Subcutaneous abdominal adipose tissue (tissue), 5 donors: ENCODE data around the gene PSMF1.

Experiments
- H3K27ac ChIP-seq: one replicate; pipeline ENCODE4 v1.7.0; 2013; ENCODE audit warnings: low read depth, mild to moderate bottlenecking, inconsistent platforms, low read length, moderate library complexity
- H3K27me3 ChIP-seq, 5 donors: one replicate each; pipeline ENCODE4 v1.7.0; 2013; ENCODE audit warnings: low read length in 5 of 5, inconsistent platforms in 1 of 5; ENCODE audit not compliant: control insufficient read depth in 5 of 5, insufficient read depth in 4 of 5
- H3K36me3 ChIP-seq, 5 donors: one replicate each; pipeline ENCODE4 v1.7.0; 2013; ENCODE audit warnings: low read length in 5 of 5; ENCODE audit not compliant: control insufficient read depth in 5 of 5, insufficient read depth in 5 of 5
- H3K4me1 ChIP-seq, 5 donors: one replicate each; pipeline ENCODE4 v1.7.0; 2013; ENCODE audit warnings: low read length in 5 of 5, mild to moderate bottlenecking in 3 of 5, moderate library complexity in 1 of 5; ENCODE audit not compliant: control insufficient read depth in 5 of 5, insufficient read depth in 5 of 5
- H3K4me3 ChIP-seq, 5 donors: one replicate each; pipeline ENCODE4 v1.7.0; 2013; ENCODE audit warnings: low read length in 5 of 5, low read depth in 1 of 5
- H3K9ac ChIP-seq, 5 donors: one replicate each; pipeline ENCODE4 v1.7.0; 2013; ENCODE audit warnings: low read length in 5 of 5, mild to moderate bottlenecking in 4 of 5, moderate library complexity in 3 of 5
- H3K9me3 ChIP-seq, 5 donors: one replicate each; pipeline ENCODE4 v1.7.0; 2013; ENCODE audit warnings: low read length in 5 of 5; ENCODE audit not compliant: control insufficient read depth in 5 of 5
- donor health status: healthy.
- donor health status: healthy.
- donor health status: healthy.
- donor health status: healthy.
- donor health status: healthy.

PSMF1 gene

DNA sequence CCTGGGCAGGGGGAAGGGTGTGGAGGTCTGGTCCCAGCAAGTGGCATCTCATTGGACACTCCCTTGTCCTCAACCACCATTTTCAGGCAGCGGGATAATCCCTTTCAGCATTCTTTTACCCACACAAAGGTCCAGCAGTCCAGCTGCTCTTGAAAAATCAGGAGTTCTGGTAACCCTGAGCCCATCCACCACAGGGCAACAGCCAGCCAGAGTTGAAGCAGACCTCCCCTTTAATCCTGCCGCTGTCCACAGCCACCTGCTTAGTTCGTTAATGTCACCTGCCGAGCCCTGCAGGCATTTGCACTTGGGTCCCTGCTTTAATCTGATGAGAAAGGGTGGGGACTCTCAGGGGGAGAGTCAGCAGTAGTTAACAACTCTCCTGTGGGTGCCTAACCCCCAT is 55.3 kb downstream of the PSMF1 start:
- Histone ChIP-seq H3K4me1 (no peaks in the 10 kb centered on the region), H3K4me3 (no peak overlapping the region), H3K9me3 (no peaks in the 10 kb centered on the region), H3K36me3 (peaks cover 1 to 82% (median 57%) of the 10 kb centered on the region in 5 donors), H3K27ac (no peak overlapping the region), H3K9ac (no peak overlapping the region), H3K27me3 (no peaks in the 10 kb centered on the region)

DNA sequence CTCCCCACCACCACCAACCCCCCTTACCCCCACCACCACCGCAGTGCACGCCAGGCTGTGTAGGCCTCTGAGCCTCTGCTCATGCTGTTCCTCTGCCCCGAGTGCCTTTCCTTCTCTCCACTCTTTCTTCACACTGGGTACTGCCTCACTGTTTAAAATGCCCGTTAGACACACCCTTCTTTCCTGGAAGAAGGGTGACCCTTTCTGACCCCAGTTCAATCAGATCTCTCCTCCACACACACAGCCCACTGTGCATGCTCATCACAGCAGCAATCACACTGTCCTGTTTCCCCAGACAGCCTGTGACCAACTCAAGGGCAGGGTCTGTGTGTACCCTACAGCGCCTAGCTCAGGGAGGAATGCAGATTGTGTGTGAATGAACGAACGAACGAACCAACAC is 56.4 kb downstream of the PSMF1 start:
- H3K4me3 ChIP-seq = no peak overlapping the region
- no peak overlapping the region for H3K9ac ChIP-seq
- H3K36me3 ChIP-seq = peaks cover 0 to 71% (median 46%) of the 10 kb centered on the region in 5 donors
- H3K9me3 ChIP-seq = no peaks in the 10 kb centered on the region
- no peaks in the 10 kb centered on the region for H3K27me3 ChIP-seq
- H3K4me1 ChIP-seq = no peaks in the 10 kb centered on the region
- no peak overlapping the region for H3K27ac ChIP-seq

- no peak overlapping the region for H3K27ac ChIP-seq
- H3K36me3 ChIP-seq = peaks cover 0 to 54% (median 31%) of the 10 kb centered on the region in 5 donors
- H3K9me3 ChIP-seq = no peaks in the 10 kb centered on the region
- peaks cover 0 to 7% (median 0%) of the 10 kb centered on the region in 5 donors for H3K4me1 ChIP-seq
- no peak overlapping the region for H3K4me3 ChIP-seq
- no peak overlapping the region for H3K9ac ChIP-seq
- no peaks in the 10 kb centered on the region for H3K27me3 ChIP-seq
Observed at GRCh38 chr20:1177680-1178079, 59.3 kb downstream of the PSMF1 start.

DNA sequence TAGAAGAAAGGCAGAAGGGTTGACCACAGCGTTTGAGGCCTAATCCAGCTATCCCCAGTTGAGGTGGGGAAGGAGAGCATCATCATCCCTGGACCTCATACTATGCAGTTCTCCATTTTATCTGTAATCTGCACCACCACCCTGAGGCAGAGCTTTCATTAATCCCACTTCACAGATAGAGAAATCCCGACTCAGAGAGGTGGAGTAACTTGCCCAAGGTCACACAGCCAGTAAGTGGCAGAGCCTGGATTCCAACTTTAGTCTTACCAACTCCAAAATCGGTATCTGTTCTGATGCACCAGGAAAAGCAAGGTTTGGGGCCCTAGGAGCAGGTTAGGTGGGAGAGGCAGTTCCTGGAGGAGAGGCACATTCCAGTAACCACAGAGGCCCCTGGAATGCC is 59.7 kb downstream of the PSMF1 start:
- Histone ChIP-seq H3K9ac (no peak overlapping the region), H3K4me3 (no peak overlapping the region), H3K36me3 (peaks cover 0 to 49% (median 27%) of the 10 kb centered on the region in 5 donors), H3K27ac (no peak overlapping the region), H3K4me1 (peaks cover 0 to 7% (median 0%) of the 10 kb centered on the region in 5 donors), H3K27me3 (peaks cover 0 to 3% (median 0%) of the 10 kb centered on the region in 5 donors), H3K9me3 (no peaks in the 10 kb centered on the region)

- Histone ChIP-seq H3K9ac (no peak overlapping the region), H3K4me3 (no peak overlapping the region), H3K4me1 (peaks cover 0 to 7% (median 0%) of the 10 kb centered on the region in 5 donors), H3K36me3 (peaks cover 0 to 44% (median 26%) of the 10 kb centered on the region in 5 donors), H3K27me3 (peaks cover 0 to 4% (median 2%) of the 10 kb centered on the region in 5 donors), H3K27ac (no peak overlapping the region), H3K9me3 (no peaks in the 10 kb centered on the region)
Observed at GRCh38 chr20:1178623-1179022, 60.2 kb downstream of the PSMF1 start.

GRCh38 chr20:1180949-1181348 is 62.5 kb downstream of the PSMF1 start:
- peaks cover 2 to 18% (median 9%) of the 10 kb centered on the region in 5 donors for H3K4me1 ChIP-seq
- H3K27me3 ChIP-seq = peaks cover 7 to 20% (median 15%) of the 10 kb centered on the region in 5 donors
- no peak overlapping the region for H3K27ac ChIP-seq

DNA sequence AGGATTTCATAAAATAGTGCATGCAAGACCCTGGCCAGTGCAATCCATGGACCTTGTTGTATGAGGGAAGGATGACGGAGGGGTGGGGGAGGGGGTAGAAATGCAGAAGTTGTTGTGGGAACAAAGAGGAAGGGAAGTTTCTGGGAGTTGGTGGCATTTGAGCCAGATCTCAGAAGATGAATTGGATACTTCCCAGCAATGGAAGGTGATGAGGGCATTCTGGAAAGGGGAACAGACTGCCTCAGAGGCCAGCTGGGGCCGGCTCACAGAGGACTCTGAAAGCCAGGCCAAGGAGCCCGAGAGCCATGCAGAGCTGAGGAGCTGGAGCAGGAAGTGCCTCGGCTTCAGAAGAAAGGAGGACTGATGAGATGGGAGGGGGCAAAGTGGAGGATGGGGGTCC is 63.7 kb downstream of the PSMF1 start:
- Histone ChIP-seq H3K4me1 (peaks cover 3 to 20% (median 12%) of the 10 kb centered on the region in 5 donors), H3K9me3 (no peaks in the 10 kb centered on the region), H3K36me3 (peaks cover 0 to 11% (median 9%) of the 10 kb centered on the region in 5 donors), H3K27ac (no peak overlapping the region), H3K27me3 (peaks cover 12 to 26% (median 15%) of the 10 kb centered on the region in 5 donors), H3K4me3 (no peak overlapping the region), H3K9ac (no peak overlapping the region)

More at GRCh38 chr20:1180949-1181348, 62.5 kb downstream of the PSMF1 start:
- Histone ChIP-seq H3K9me3 (no peaks in the 10 kb centered on the region), H3K9ac (no peak overlapping the region), H3K4me3 (no peak overlapping the region), H3K36me3 (peaks cover 0 to 22% (median 16%) of the 10 kb centered on the region in 5 donors)

GRCh38 chr20:1183153-1183552 is 64.8 kb downstream of the PSMF1 start:
- Histone ChIP-seq H3K27ac (no peak overlapping the region), H3K9me3 (no peaks in the 10 kb centered on the region), H3K4me1 (peaks cover 3 to 20% (median 12%) of the 10 kb centered on the region in 5 donors), H3K4me3 (no peak overlapping the region), H3K9ac (no peak overlapping the region), H3K36me3 (peaks cover 0 to 8% (median 6%) of the 10 kb centered on the region in 5 donors), H3K27me3 (peaks cover 12 to 26% (median 15%) of the 10 kb centered on the region in 5 donors)

DNA sequence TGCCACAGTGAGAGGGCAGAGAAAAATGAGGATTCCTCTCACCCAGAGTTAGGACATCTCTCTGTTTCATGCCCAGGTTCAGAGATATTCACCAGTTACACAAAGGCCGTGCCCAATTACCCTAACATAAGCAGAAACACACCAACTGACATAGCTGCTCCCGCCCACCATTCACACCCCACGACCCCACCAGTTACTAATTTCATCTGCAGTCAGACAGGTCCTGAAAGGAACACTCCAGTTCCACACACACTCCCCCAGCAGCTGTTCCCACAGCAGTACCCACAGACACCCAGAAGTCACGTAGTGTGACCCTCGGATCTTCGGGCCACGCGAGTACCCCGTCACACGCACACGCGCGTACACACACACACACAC is 65.8 kb downstream of the PSMF1 start:
- H3K36me3 ChIP-seq = peaks cover 0 to 8% (median 6%) of the 10 kb centered on the region in 5 donors
- H3K9ac ChIP-seq = no peak overlapping the region
- H3K27ac ChIP-seq = no peak overlapping the region
- H3K4me3 ChIP-seq = peak overlapping the region in 3 of 5 donors; percentile 25 to 50 (median 50)
- no peaks in the 10 kb centered on the region for H3K9me3 ChIP-seq
- peaks cover 12 to 28% (median 15%) of the 10 kb centered on the region in 5 donors for H3K27me3 ChIP-seq
- peaks cover 3 to 20% (median 12%) of the 10 kb centered on the region in 5 donors for H3K4me1 ChIP-seq

DNA sequence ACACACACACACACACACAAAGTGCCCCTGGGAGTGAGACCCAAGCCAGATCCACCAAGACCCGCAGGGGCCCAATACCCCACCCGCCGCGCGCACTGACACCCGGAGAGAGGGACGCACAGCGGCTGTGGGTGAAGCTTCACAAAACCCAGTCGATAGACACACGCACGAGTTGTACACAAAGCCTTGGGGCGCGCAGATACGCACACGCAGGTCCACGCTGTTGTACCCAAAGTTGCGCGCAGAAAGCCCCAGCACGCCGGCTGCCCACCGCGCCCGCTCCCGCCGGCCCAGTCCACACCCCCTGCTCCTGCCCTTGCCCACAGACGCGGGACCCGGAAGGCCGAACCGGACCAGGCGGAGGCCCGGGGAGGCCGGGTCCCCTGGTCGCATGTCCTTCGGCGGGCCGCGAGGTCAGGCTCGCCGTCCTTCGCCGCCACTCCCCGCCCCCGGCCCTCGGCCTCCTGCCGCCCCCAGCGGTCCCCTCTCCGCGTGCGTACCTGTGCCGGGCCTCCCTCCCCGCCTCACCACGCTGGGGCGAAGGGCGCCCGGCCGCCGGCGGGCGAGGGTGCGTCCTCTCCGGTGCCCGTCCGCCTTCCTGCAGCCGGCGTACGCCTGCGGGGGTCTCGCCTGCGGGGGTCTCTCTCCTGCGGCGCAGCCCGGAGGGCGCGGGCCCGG is 66.4 kb downstream of the PSMF1 start, which contains the start of gene TMEM74B:
Gene TMEM74B (minus strand): TSS at position 344 of the 678 bp plus-strand sequence. CDS start 1,180 bp downstream, outside the sequence.
- Histone ChIP-seq H3K36me3 (peaks cover 0 to 8% (median 6%) of the 10 kb centered on the region in 5 donors), H3K27ac (no peak within 1 kb of the TSS), H3K4me3 (peak within 1 kb of the TSS in 3 of 5 donors; percentile 25 to 50 (median 50)), H3K9me3 (no peaks in the 10 kb centered on the region), H3K9ac (no peak within 1 kb of the TSS), H3K27me3 (peaks cover 12 to 28% (median 15%) of the 10 kb centered on the region in 5 donors), H3K4me1 (peaks cover 3 to 20% (median 12%) of the 10 kb centered on the region in 5 donors)
